Measurements from ENCODE around the gene TMPRSS3.
"Not testable (repeated sequence)": the region's sequence is repeated elsewhere in the genome, so short reads cannot be mapped to it uniquely, and the experiment has no call there.

TMPRSS3 gene

GRCh38 chr21:42427809-42428419 lies 32.1 kb upstream of the TMPRSS3 start:
- no peak for DNase-seq (ENCODE audit: low read depth)

GRCh38 chr21:42426876-42427480 lies 31.1 kb upstream of the TMPRSS3 start:
- no peak for DNase-seq (ENCODE audit: low read depth)

GRCh38 chr21:42426424-42426823 lies 30.6 kb upstream of the TMPRSS3 start:
- no peak for DNase-seq (ENCODE audit: low read depth)

GRCh38 chr21:42425591-42425990 lies 29.7 kb upstream of the TMPRSS3 start:
- no peak for DNase-seq (ENCODE audit: low read depth)

- DNase-seq (ENCODE audit: low read depth): no peak
Observed at GRCh38 chr21:42424914-42425541, 29.2 kb upstream of the TMPRSS3 start.

GRCh38 chr21:42423685-42424084 lies 27.8 kb upstream of the TMPRSS3 start:
- no peak for DNase-seq (ENCODE audit: low read depth)

- DNase-seq (ENCODE audit: low read depth): no peak
Observed at GRCh38 chr21:42423197-42423675, 27.4 kb upstream of the TMPRSS3 start.

- no peak for DNase-seq (ENCODE audit: low read depth)
Observed at GRCh38 chr21:42421018-42421793, 25.4 kb upstream of the TMPRSS3 start.

- no peak for DNase-seq (ENCODE audit: low read depth)
Observed at GRCh38 chr21:42419845-42420244, 24.0 kb upstream of the TMPRSS3 start.

- DNase-seq (ENCODE audit: low read depth): no peak
Observed at GRCh38 chr21:42418886-42419285, 23.0 kb upstream of the TMPRSS3 start.

GRCh38 chr21:42417533-42417932 lies 21.7 kb upstream of the TMPRSS3 start:
- DNase-seq (ENCODE audit: low read depth): no peak

GRCh38 chr21:42414928-42415769 lies 19.3 kb upstream of the TMPRSS3 start:
- peak; percentile 93 for DNase-seq (ENCODE audit: low read depth)

GRCh38 chr21:42414553-42414927 lies 18.7 kb upstream of the TMPRSS3 start:
- no peak for DNase-seq (ENCODE audit: low read depth)

- no peak for DNase-seq (ENCODE audit: low read depth)
Observed at GRCh38 chr21:42414066-42414465, 18.2 kb upstream of the TMPRSS3 start.

GRCh38 chr21:42413500-42413899 lies 17.6 kb upstream of the TMPRSS3 start:
- DNase-seq (ENCODE audit: low read depth): no peak

- DNase-seq (ENCODE audit: low read depth): no peak
Observed at GRCh38 chr21:42413093-42413492, 17.2 kb upstream of the TMPRSS3 start.

- DNase-seq (ENCODE audit: low read depth): no peak
Observed at GRCh38 chr21:42412636-42412933, 16.7 kb upstream of the TMPRSS3 start.

- DNase-seq (ENCODE audit: low read depth): no peak
Observed at GRCh38 chr21:42411891-42412635, 16.2 kb upstream of the TMPRSS3 start.

GRCh38 chr21:42411197-42411869 lies 15.5 kb upstream of the TMPRSS3 start:
- no peak for DNase-seq (ENCODE audit: low read depth)

GRCh38 chr21:42409366-42409765 lies 13.5 kb upstream of the TMPRSS3 start:
- no peak for DNase-seq (ENCODE audit: low read depth)

- not testable (repeated sequence) for DNase-seq (ENCODE audit: low read depth)
Observed at GRCh38 chr21:42408718-42409117, 12.9 kb upstream of the TMPRSS3 start.
